HuH-7 (cell line): ENCODE results near the gene CD3D.
"Not testable (repeated sequence)": the region's sequence is repeated elsewhere in the genome, so short reads cannot be mapped to it uniquely, and the experiment has no call there.

ENCODE experiments used
- DNase-seq: peaks from one replicate; pipeline ENCODE4 v3.0.0; 2011; ENCODE audit warnings: low spot score

CD3D gene

GRCh38 chr11:118339281-118339961 lies 3.1 kb downstream of the CD3D start:
- no peak for DNase-seq

- DNase-seq = peak; percentile 80
These were observed 3.9 kb downstream of the CD3D start for GRCh38 chr11:118338637-118339061.

- DNase-seq = no peak
These were observed 7.8 kb downstream of the CD3D start for GRCh38 chr11:118334745-118335144.

DNA sequence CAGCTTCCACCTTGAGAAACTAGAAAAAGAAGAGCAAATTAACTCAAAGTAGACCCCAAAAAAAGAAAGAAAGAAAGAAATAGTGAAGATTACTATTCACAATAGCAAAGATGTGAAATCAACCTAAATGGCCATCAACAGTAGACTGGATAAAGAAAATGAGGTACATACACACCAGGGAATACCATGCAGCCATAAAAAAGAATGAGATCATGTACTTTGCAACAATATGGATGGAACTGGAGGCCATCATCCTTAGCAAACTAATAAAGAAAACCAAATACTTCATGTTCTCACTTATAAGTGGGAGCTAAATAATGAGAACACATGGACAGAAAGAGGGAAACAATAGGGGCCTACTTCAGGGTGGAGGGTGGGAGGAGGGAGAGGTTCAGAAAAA lies 13.8 kb downstream of the CD3D start:
- DNase-seq = no peak

GRCh38 chr11:118325283-118325682 lies 17.2 kb downstream of the CD3D start:
- DNase-seq = no peak

- DNase-seq = no peak
These were observed 19.8 kb downstream of the CD3D start for GRCh38 chr11:118322721-118323120.

- DNase-seq = peak; percentile 89
These were observed 21.0 kb downstream of the CD3D start for GRCh38 chr11:118321386-118322082.

DNA sequence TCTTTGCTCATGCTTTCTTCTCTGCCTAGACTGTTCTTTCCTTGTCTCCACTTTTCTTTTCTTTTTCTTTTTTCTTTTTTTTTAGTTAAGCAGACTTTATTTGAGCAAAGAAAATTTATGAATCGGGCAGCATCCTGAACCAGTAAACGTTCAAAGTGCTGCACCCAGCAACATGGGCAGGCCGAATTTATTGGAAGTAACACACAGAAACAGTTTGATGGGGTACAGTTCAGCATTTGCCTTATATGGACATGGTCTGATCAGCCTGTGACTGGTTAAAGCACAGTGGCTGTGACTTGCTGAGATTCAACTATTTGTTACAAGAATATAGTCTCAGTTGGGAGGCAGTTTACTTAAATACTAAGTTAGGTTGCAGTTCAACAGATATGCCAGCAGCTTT lies 22.0 kb downstream of the CD3D start:
- no peak for DNase-seq

- no peak for DNase-seq
These were observed 23.2 kb downstream of the CD3D start for GRCh38 chr11:118319337-118319707.

DNA sequence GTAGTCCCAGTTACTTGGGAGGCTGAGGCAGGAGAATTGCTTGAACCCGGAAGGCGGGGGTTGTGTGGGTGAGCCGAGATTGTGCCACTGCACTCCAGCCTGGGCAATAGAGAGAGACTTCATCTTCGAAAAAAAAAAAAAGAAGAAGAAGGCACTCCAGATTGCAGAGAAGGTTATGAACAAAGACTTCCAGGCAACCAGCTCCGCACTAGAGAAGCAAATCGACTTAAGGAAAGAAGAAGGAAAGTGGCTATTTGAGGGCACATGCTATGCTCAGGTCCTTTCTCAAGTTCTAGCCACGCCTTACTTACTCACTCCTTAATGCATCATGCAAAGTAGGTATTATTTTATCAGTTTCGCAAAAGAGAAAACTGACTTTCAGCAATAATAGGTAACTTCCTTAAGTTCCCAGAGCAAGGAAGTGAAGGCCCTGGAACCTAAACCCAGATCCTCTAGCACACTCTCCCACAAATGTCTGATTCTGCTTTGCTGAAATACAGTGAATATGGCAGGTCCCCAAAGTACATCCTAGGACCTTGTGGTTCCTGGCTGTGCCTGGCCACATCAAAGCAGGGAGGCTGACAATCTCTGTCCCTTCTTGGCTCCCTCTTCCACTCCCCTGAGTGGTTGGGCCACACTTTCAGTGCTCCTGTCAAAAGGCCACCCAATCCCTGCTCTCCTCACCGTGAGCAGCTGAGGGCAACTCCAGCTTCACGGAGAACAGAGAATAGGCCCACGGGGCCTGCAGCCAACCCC lies 23.7 kb downstream of the CD3D start:
- no peak for DNase-seq

DNA sequence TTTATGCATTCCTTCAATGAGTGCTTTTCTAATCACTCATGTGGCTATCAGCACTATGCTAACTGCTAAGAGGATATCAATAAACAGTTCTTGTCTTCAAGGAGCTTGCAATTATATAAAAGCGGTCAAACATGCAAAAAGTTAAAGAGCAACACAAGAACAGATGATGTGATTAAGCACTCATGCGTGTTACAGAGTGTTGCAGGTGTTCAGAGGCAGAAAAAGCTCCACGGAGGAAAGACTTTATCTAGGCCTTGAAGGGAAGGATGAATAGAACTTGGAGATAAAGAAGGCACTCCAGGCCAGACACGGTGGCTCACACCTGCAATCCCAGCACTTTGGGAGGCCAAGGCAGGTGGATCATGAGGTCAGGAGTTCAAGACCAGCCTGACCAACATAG lies 24.4 kb downstream of the CD3D start:
- no peak for DNase-seq

- no peak for DNase-seq
These were observed 27.5 kb downstream of the CD3D start for GRCh38 chr11:118314988-118315411.

DNA sequence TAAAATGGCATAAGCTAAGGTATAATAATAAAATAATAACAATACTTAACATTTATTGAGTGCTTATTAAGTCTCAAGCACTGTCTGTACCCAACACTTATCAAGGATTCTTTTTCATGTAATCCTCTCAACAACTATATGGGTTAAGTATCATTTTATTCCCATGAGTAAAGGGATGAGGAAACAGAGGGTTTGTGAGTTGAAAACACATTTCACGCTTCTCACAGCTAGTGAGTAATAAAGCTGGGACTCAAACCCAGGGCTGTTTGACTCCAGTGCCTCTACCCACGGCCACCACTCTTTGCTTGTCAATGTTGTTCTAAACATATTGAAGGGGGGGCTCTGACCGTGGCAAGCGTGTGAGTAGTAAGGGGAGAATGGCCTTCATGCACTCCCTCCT lies 29.3 kb downstream of the CD3D start:
- no peak for DNase-seq

DNA sequence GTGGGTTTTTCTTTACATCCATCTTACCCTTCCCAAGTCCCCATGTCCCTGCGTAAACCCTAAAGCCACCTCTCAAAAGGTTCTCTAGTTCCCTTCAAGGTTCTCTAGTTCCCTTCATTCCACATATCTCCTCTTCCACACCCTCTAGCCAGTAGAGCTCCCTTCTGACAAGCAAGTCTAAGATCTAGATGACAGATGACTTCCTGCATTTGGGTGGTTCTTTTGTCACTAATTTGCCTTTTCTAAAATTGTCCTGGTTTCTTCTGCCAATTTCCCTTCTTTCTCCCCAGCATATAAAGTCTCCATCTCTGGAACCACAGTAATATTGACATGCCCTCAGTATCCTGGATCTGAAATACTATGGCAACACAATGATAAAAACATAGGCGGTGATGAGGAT lies 30.2 kb downstream of the CD3D start:
- DNase-seq = no peak

GRCh38 chr11:118311518-118311917 lies 31.0 kb downstream of the CD3D start:
- no peak for DNase-seq

GRCh38 chr11:118310781-118311485 lies 31.6 kb downstream of the CD3D start:
- no peak for DNase-seq

DNA sequence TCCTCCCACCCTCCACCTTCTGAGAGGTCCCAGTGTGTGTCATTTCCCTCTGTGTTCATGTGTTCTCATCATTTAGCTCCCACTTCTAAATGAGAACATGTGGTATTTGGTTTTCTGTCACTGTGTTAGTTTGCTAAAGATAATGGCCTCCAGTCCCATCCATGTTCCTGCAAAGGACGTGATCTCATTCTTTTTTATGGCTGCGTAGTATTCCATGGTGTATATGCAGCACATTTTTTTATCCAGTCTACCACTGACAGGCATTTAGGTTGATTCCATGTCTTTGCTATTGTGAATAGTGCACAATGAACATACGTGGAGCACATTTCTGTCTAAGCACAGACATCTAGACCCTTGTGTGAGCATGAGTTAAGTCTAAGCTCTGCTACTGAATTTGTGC lies 32.2 kb downstream of the CD3D start:
- no peak for DNase-seq

DNA sequence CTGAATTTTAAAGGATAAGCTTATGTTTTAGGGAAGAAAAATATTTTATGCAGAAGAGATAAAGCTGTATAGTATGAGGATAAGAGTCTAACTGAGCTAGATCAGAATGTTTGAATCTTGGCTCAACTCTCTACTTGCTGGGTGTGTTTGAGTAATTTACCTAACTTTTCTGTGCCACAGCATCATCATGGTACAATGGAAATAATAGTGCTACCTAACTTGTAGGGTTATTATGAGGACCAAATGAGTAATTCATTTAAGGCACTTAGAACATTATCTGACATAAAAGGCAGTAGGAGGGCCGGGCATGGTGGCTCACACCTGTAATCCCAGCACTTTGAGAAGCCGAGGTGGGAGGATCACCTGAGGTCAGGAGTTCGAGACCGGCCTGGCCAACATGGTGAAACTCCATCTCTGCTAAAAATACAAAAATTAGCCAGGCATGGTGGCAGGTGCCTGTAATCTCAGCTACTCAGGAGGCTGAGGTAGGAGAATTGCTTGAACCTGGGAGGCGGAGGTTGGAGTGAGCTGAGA lies 33.4 kb downstream of the CD3D start:
- DNase-seq = not testable (repeated sequence)

DNA sequence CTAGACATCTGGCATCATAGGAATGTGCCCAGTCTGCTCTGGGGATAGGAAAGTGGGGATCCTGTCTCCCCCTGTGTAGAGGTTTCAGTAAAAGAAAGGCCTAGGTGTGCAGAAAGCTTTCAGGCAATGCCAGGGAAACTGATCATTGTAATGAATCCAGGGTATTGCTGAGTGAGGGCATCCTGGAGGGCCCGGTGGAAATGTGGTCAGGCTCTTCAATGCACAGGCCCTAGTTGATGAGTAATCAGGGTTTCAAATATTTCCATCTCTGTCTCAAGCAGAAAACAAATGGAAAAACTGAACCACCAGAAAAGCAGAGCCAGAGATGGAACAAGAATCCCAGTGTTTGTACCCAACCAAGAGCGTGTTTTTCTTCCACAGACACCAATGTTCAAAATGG lies 35.9 kb downstream of the CD3D start:
- DNase-seq = no peak

DNA sequence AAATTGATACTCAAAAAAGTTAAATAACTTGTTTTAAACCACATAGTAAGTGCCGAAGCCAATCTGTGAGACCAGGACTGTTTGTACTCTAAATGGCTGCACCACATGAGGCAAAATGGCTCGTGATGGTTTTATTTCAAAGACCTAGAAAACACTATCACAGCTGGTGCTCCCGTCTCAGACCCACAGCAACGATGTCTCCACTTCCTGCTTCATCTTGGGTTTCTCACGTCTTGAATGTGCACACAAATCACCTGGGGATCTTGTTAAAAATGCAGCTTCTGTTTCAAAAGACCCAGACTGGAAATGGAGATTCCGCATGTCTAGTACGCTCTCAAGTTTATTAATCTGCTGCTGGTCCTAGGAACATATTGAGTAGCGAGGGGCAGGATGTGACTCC lies 36.8 kb downstream of the CD3D start:
- no peak for DNase-seq

GRCh38 chr11:118304568-118305248 lies 37.8 kb downstream of the CD3D start, which contains the start of gene CD3E:
Gene CD3E, plus strand, starts transcription at chr11:118304730. Its CDS starts 223 bp downstream, at chr11:118304953.
- no peak for DNase-seq

- no peak for DNase-seq
These were observed 38.3 kb downstream of the CD3D start for GRCh38 chr11:118304227-118304567.
